ENCODE measurements around the gene NRN1. TPM values are rescaled to one million over a fixed set of nuclear protein-coding genes. Genes with fewer than 3 reads are reported as not detected.
A peak's percentile ranks its signal among the peaks of the same experiment; 100 is the strongest.

NRN1 gene
- total and polyA plus RNA-seq, 8 donors: 0.45 to 9.8 (median 4.4) TPM; not detected in 2

- TF ChIP-seq CTCF (IDR thresholded peaks at IDR 0.05): no peak
- no peak for TF ChIP-seq POLR2AphosphoS5 (IDR thresholded peaks at IDR 0.05)
- TF ChIP-seq POLR2A (IDR thresholded peaks at IDR 0.05): no peak
- no peak for TF ChIP-seq EP300 (IDR thresholded peaks at IDR 0.05)
- 12 to 33% (median 18%) methylated on average over 21 to 57 of the region's 57 CpGs for WGBS, 5 donors
- H3K27ac ChIP-seq: no peak overlapping the region
- peaks cover 45 to 74% (median 61%) of the 10 kb centered on the region in 4 donors for H3K4me1 ChIP-seq
- H3K27me3 ChIP-seq: peaks cover 78 to 100% (median 97%) of the 10 kb centered on the region in 3 donors
- H3K9me3 ChIP-seq: peaks cover 0 to 47% (median 25%) of the 10 kb centered on the region in 4 donors
- peak in 1 of 2 donors; percentile 29 for DNase-seq
- no peaks in the 10 kb centered on the region for H3K36me3 ChIP-seq
- intact Hi-C loops (cut with DNase I; ENCODE audit: low total_unique reads): no loop called here
- peak overlapping the region in 2 of 4 donors; percentile 37 to 48 for H3K4me3 ChIP-seq
These were observed 4.5 kb downstream of the NRN1 start for GRCh38 chr6:6002005-6002847.

DNA sequence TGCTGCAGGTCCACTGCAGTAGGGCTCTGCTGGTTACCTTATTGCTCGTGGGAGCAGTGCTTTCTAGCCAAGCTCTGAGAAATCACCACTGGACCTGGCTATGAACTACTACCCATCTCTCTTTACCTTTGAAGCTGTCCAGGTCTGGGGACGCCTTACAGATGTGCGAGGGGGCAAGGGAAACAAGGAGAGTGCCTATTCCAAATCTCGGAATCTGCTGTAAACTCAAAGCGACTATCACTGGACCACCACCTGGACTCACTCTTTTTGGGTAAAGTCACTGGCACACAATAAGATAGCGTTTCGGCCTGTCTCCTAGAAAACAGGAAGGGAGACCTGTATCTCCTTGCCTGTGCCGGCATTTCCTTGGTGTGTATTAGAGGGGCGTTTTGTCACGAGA is 5.3 kb downstream of the NRN1 start:
- no peaks in the 10 kb centered on the region for H3K36me3 ChIP-seq
- H3K4me3 ChIP-seq: no peak overlapping the region
- TF ChIP-seq EP300 (IDR thresholded peaks at IDR 0.05) (no peak), CTCF (IDR thresholded peaks at IDR 0.05) (no peak), POLR2AphosphoS5 (IDR thresholded peaks at IDR 0.05) (no peak), POLR2A (IDR thresholded peaks at IDR 0.05) (no peak)
- intact Hi-C loops (cut with DNase I; ENCODE audit: low total_unique reads): no loop called here
- H3K27ac ChIP-seq: no peak overlapping the region
- DNase-seq: no peak
- peaks cover 0 to 47% (median 25%) of the 10 kb centered on the region in 4 donors for H3K9me3 ChIP-seq
- H3K27me3 ChIP-seq: peaks cover 78 to 100% (median 97%) of the 10 kb centered on the region in 3 donors
- WGBS, 5 donors: 25 to 42% (median 34%) methylated on average over 10 of the region's 10 CpGs
- H3K4me1 ChIP-seq: peaks cover 45 to 74% (median 62%) of the 10 kb centered on the region in 4 donors

- WGBS, 5 donors: 18 to 38% (median 25%) methylated on average over 33 to 34 of the region's 34 CpGs
- peak in 1 of 2 donors; percentile 17 for DNase-seq
- no peaks in the 10 kb centered on the region for H3K36me3 ChIP-seq
- H3K9me3 ChIP-seq: peaks cover 0 to 44% (median 25%) of the 10 kb centered on the region in 4 donors
- H3K4me3 ChIP-seq: peak overlapping the region in 3 of 4 donors; percentile 2 to 24 (median 12)
- H3K4me1 ChIP-seq: peaks cover 48 to 74% (median 64%) of the 10 kb centered on the region in 4 donors
- intact Hi-C loops (cut with DNase I; ENCODE audit: low total_unique reads): no loop called here
- H3K27ac ChIP-seq: peak overlapping the region in 2 of 5 donors; percentile 20 to 35
- H3K27me3 ChIP-seq: peaks cover 67 to 100% (median 98%) of the 10 kb centered on the region in 3 donors
- TF ChIP-seq POLR2AphosphoS5 (IDR thresholded peaks at IDR 0.05) (no peak), CTCF (IDR thresholded peaks at IDR 0.05) (no peak), POLR2A (IDR thresholded peaks at IDR 0.05) (no peak), EP300 (IDR thresholded peaks at IDR 0.05) (no peak)
These were observed 6.8 kb downstream of the NRN1 start for GRCh38 chr6:5999688-6000608.

Data from stomach (tissue), 9 donors.